ENCODE measurements around the gene DUSP28. TPM values are rescaled to one million over a fixed set of nuclear protein-coding genes. Genes with fewer than 3 reads are reported as not detected.

DUSP28 gene
- polyA plus RNA-seq, 1 experiment: 6.1 TPM

DNA sequence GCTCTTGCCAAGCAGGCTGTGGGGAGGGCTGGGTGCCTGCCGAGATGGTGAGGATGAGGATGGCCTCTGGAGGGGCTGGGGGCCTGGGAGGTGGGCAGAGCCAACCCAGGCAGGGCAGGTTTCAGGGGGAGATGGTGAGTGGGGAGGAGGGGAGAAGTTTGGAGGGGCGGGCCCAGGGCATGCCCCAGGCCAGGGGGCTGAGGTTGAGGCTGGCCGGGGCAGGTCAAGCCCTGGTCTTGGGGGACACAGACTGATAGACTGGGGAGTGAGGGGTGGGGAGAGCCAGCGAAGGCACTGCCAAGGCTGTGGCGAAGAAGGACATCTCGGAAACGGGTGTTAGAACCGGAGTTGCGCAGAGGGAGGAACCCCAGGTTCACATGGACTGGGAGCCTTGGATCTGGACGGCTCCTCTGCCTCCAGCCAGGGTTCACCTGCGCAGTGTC lies 39.0 kb downstream of the DUSP28 start:
- TF ChIP-seq, protein P1, sequence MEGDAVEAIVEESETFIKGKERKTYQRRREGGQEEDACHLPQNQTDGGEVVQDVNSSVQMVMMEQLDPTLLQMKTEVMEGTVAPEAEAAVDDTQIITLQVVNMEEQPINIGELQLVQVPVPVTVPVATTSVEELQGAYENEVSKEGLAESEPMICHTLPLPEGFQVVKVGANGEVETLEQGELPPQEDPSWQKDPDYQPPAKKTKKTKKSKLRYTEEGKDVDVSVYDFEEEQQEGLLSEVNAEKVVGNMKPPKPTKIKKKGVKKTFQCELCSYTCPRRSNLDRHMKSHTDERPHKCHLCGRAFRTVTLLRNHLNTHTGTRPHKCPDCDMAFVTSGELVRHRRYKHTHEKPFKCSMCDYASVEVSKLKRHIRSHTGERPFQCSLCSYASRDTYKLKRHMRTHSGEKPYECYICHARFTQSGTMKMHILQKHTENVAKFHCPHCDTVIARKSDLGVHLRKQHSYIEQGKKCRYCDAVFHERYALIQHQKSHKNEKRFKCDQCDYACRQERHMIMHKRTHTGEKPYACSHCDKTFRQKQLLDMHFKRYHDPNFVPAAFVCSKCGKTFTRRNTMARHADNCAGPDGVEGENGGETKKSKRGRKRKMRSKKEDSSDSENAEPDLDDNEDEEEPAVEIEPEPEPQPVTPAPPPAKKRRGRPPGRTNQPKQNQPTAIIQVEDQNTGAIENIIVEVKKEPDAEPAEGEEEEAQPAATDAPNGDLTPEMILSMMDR (IDR thresholded peaks at IDR 0.05; ENCODE audit: low read depth, low read length): no peak
- POLR2A ChIA-PET: interaction anchor here (2.1 kb wide), 1 partner anchor 13 kb away, joined by 5 read pairs; the partner anchor contains the start of gene CAPN10
- Histone ChIP-seq H3K27ac (ENCODE audit: low read depth, low read length) (no peak overlapping the region), H3K9me3 (ENCODE audit: control insufficient read depth, insufficient read depth, low read length) (no peaks in the 10 kb centered on the region; the same call in 1 of the 2 replicates), H3K27me3 (ENCODE audit: control insufficient read depth, insufficient read depth, low read length) (no peaks in the 10 kb centered on the region), H3K4me3 (ENCODE audit: low read depth, low read length) (no peak overlapping the region)
- no peak for DNase-seq (ENCODE audit: low read depth, low spot score)
- CTCF ChIA-PET: no interaction called here

GRCh38 chr2:240600451-240600961 lies 40.3 kb downstream of the DUSP28 start:
- Histone ChIP-seq H3K27me3 (ENCODE audit: control insufficient read depth, insufficient read depth, low read length) (no peaks in the 10 kb centered on the region), H3K9me3 (ENCODE audit: control insufficient read depth, insufficient read depth, low read length) (no peaks in the 10 kb centered on the region; the same call in 1 of the 2 replicates), H3K4me3 (ENCODE audit: low read depth, low read length) (no peak overlapping the region), H3K27ac (ENCODE audit: low read depth, low read length) (no peak overlapping the region)
- POLR2A ChIA-PET: no interaction called here
- TF ChIP-seq, protein P1 (IDR thresholded peaks at IDR 0.05; ENCODE audit: low read depth, low read length): no peak
- DNase-seq (ENCODE audit: low read depth, low spot score): no peak
- CTCF ChIA-PET: no interaction called here

DNA sequence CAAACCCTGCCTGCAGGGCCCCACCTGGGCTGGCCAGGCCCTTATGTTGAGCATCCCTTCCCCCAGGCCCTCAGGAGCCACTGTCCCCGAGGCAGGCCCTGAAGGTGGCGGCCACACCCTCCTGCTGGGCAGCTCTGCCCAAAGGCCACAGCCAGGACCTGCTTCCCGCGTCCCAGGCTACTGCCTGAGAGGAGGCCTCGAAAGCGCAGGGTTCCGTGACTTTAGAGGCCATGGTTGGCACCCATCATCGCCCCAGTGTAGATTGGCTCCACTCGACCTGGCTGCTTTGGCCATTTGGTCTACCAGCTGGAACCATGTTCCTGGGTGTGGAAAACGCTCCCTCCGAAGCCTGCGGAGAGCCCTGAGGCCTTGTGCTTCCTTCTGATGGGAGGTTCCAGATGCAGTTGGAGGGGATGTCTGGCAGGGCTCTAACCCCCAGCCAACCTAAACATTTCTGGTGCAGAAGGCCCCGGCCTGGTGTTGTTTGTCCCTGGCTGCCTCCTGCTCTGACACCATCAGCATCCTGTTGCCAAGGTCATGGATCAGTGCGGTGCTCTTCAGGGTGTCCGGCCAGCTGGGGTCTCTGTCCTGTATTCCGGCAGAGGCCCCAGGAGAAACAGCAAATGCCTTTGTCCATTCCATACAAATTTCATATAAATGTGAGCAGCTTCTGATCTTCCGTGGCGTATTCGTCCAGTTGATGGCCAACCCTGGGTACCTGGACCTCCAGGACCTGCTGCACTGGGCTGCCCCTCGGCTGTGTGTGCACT lies 41.1 kb downstream of the DUSP28 start:
- Histone ChIP-seq H3K27me3 (ENCODE audit: control insufficient read depth, insufficient read depth, low read length) (no peaks in the 10 kb centered on the region), H3K4me3 (ENCODE audit: low read depth, low read length) (no peak overlapping the region), H3K27ac (ENCODE audit: low read depth, low read length) (no peak overlapping the region), H3K9me3 (ENCODE audit: control insufficient read depth, insufficient read depth, low read length) (no peaks in the 10 kb centered on the region; the same call in 1 of the 2 replicates)
- ChIA-PET CTCF (no interaction called here), POLR2A (no interaction called here)
- TF ChIP-seq, protein P1 (IDR thresholded peaks at IDR 0.05; ENCODE audit: low read depth, low read length): no peak
- no peak for DNase-seq (ENCODE audit: low read depth, low spot score)

GRCh38 chr2:240601831-240602160 lies 41.6 kb downstream of the DUSP28 start:
- TF ChIP-seq, protein P1 (IDR thresholded peaks at IDR 0.05; ENCODE audit: low read depth, low read length): no peak
- ChIA-PET CTCF (no interaction called here), POLR2A (interaction anchor here (0.6 kb wide), 1 partner anchor 35 kb away, joined by 3 read pairs; no protein-coding TSS in a partner anchor)
- no peak overlapping the region for H3K4me3 ChIP-seq (ENCODE audit: low read depth, low read length)
- no peak overlapping the region for H3K27ac ChIP-seq (ENCODE audit: low read depth, low read length)
- no peaks in the 10 kb centered on the region for H3K27me3 ChIP-seq (ENCODE audit: control insufficient read depth, insufficient read depth, low read length)
- DNase-seq (ENCODE audit: low read depth, low spot score): no peak
- H3K9me3 ChIP-seq (ENCODE audit: control insufficient read depth, insufficient read depth, low read length): no peaks in the 10 kb centered on the region; the same call in 1 of the 2 replicates
